ENCODE data around the gene OR6X1. TPM values are rescaled to one million over a fixed set of nuclear protein-coding genes. Genes with fewer than 3 reads are reported as not detected.

OR6X1 gene, protein sequence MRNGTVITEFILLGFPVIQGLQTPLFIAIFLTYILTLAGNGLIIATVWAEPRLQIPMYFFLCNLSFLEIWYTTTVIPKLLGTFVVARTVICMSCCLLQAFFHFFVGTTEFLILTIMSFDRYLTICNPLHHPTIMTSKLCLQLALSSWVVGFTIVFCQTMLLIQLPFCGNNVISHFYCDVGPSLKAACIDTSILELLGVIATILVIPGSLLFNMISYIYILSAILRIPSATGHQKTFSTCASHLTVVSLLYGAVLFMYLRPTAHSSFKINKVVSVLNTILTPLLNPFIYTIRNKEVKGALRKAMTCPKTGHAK
- not detected for total RNA-seq

- DNase-seq (ENCODE audit: low spot score) (no peak), ATAC-seq (ENCODE audit: insufficient number of reproducible peaks, low FRiP score, low read depth) (no peak)
- no peaks in the 10 kb centered on the region for H3K36me3 ChIP-seq
- H3K9me3 ChIP-seq, result no peaks in the 10 kb centered on the region
- no peak within 1 kb of the TSS for H3K4me3 ChIP-seq
- H3K27ac ChIP-seq, result no peak within 1 kb of the TSS
- no peaks in the 10 kb centered on the region for H3K4me1 ChIP-seq (ENCODE audit: control insufficient read depth in 1 of 2, low read depth in 2 of 2)
- no peaks in the 10 kb centered on the region for H3K27me3 ChIP-seq (replicated peaks; ENCODE audit: insufficient read depth)
- TF ChIP-seq CTCF (IDR thresholded peaks at IDR 0.05), result no peak
Observed at GRCh38 chr11:123754101-123754568, at the start of gene OR6X1. TSS of gene OR6X1 (minus strand) at chr11:123754518. CDS start at chr11:123754518, 0 bp downstream.

DNA sequence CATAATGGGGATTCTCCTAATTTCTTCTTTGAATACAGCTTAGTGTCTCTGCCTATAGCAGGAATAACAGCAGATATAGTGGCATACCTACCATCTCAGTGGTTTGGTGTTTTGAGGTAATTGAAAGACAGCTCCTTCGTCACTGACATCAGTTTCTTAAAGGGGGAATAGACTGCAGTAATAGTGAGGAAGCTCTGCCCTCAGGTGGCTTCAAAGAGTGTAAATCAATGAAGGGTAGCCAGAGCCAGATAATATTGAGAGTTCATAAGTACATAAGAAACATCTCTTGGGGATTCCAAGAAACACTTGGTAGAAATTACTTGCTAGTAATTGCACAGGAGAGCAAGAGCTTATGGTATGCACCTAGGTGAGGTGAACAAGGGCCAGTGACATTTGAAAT is 47.4 kb upstream of the OR6X1 start:
- H3K36me3 ChIP-seq, result no peaks in the 10 kb centered on the region
- no peak for TF ChIP-seq CTCF (IDR thresholded peaks at IDR 0.05)
- no peaks in the 10 kb centered on the region for H3K27me3 ChIP-seq (replicated peaks; ENCODE audit: insufficient read depth)
- no peak overlapping the region for H3K4me3 ChIP-seq
- ATAC-seq (ENCODE audit: insufficient number of reproducible peaks, low FRiP score, low read depth), result no peak
- DNase-seq (ENCODE audit: low spot score), result no peak
- no peak overlapping the region for H3K27ac ChIP-seq
- H3K4me1 ChIP-seq (ENCODE audit: control insufficient read depth in 1 of 2, low read depth in 2 of 2), result no peaks in the 10 kb centered on the region
- H3K9me3 ChIP-seq, result no peaks in the 10 kb centered on the region

DNA sequence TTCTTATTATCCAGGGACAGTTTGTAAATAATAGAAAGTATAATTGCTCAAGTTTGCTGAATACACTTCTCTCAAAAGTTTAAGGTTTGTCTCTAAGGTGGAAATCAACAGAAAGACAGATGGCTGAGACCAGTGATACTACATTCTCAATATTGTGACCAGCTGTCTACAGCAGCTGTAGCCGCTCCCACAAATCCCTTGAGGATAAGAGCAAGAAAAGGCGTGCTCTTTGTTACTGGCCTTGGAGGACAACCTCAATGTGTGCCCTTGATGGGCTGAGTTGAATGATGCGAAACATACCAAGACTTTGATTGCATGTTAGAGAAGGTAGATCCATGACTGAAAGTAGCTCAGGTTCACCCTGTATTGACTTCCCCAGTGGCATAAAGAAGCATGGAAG is 45.7 kb upstream of the OR6X1 start:
- Histone ChIP-seq H3K36me3 (no peaks in the 10 kb centered on the region), H3K4me1 (ENCODE audit: control insufficient read depth in 1 of 2, low read depth in 2 of 2) (no peaks in the 10 kb centered on the region), H3K27me3 (replicated peaks; ENCODE audit: insufficient read depth) (no peaks in the 10 kb centered on the region), H3K9me3 (no peaks in the 10 kb centered on the region), H3K4me3 (no peak overlapping the region), H3K27ac (no peak overlapping the region)
- TF ChIP-seq CTCF (IDR thresholded peaks at IDR 0.05), result no peak
- ATAC-seq (ENCODE audit: insufficient number of reproducible peaks, low FRiP score, low read depth) (no peak), DNase-seq (ENCODE audit: low spot score) (no peak)

GRCh38 chr11:123799438-123799837 is 45.1 kb upstream of the OR6X1 start:
- H3K4me1 ChIP-seq (ENCODE audit: control insufficient read depth in 1 of 2, low read depth in 2 of 2), result no peaks in the 10 kb centered on the region
- ATAC-seq (ENCODE audit: insufficient number of reproducible peaks, low FRiP score, low read depth), result no peak
- TF ChIP-seq CTCF (IDR thresholded peaks at IDR 0.05), result no peak
- no peaks in the 10 kb centered on the region for H3K27me3 ChIP-seq (replicated peaks; ENCODE audit: insufficient read depth)
- DNase-seq (ENCODE audit: low spot score), result no peak
- H3K36me3 ChIP-seq, result no peaks in the 10 kb centered on the region
- H3K27ac ChIP-seq, result no peak overlapping the region
- no peak overlapping the region for H3K4me3 ChIP-seq
- H3K9me3 ChIP-seq, result no peaks in the 10 kb centered on the region

DNA sequence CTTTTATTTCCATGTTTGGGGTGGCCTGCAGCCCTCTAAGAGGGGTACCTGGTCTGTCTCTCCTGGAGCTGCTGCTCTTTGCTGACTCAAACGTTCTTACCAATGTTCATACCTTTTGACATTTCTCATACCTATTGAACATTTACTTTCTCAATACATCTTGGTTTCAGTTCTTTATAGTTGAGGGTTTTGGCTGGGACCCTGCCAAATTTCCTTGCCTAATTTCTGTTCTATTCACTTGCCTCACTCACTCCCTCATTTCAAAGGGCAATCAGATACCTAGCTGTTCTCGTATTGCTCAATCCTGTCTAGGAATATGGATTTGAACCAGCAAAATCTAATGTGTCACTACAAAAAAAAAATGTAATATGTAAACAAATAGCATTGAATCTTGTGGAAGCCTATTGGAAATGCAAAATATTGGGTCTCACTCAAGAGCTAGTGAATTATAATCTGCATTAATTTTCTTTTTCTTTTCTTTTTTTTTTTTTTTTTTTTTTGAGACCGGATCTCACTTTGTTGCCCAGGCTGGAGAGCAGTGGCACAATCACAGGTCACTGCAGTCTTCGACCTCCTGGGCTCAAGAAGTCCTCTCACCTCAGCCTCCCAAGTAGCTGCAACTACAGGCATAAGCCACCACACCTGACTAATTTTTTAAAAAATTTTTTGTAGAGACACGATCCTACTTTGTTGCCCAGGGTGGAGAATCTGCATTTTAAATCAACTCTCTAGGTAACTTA is 44.4 kb upstream of the OR6X1 start:
- no peak for ATAC-seq (ENCODE audit: insufficient number of reproducible peaks, low FRiP score, low read depth)

More for the DNA sequence above, 44.4 kb upstream of the OR6X1 start:
- Histone ChIP-seq H3K27ac (no peak overlapping the region), H3K4me3 (no peak overlapping the region), H3K4me1 (ENCODE audit: control insufficient read depth in 1 of 2, low read depth in 2 of 2) (no peaks in the 10 kb centered on the region), H3K27me3 (replicated peaks; ENCODE audit: insufficient read depth) (no peaks in the 10 kb centered on the region), H3K36me3 (no peaks in the 10 kb centered on the region), H3K9me3 (no peaks in the 10 kb centered on the region)
- TF ChIP-seq CTCF (IDR thresholded peaks at IDR 0.05), result no peak
- DNase-seq (ENCODE audit: low spot score), result no peak

Measured in thoracic aorta (tissue), 2 donors.